Bronchial epithelial cell (primary cell): ENCODE results near the gene MCU. TPM values are rescaled to one million over a fixed set of nuclear protein-coding genes. Genes with fewer than 3 reads are reported as not detected.
"Not testable (repeated sequence)": the region's sequence is repeated elsewhere in the genome, so short reads cannot be mapped to it uniquely, and the experiment has no call there.

Experiments used
- DNase-seq: peaks from one replicate; pipeline ENCODE4 v3.0.0-alpha.2; 2010; ENCODE audit warnings: low read depth
- FAIRE-seq: peaks from 2 replicates; lab custom pipeline; 2011; peaks lifted over from hg19 to GRCh38; lab: Jason Lieb, UNC
- H3K27me3 ChIP-seq: 2 replicates; pipeline ENCODE4 v1.5.1; 2011; ENCODE audit warnings: low read length; ENCODE audit not compliant: control insufficient read depth, insufficient read depth
- H3K36me3 ChIP-seq: 2 replicates; pipeline ENCODE4 v1.5.1; 2011; ENCODE audit warnings: low read length; ENCODE audit not compliant: control insufficient read depth, insufficient read depth
- H3K4me3 ChIP-seq: 2 replicates; pipeline ENCODE4 v1.5.1; 2011; ENCODE audit warnings: mild to moderate bottlenecking, low read depth, low read length, control low read depth
- total RNA-seq: library from RNA; depleted of rRNA; stranded (reverse); fragments of >200 nt; gene quantifications from 2 replicates; pipeline ENCODE4 v1.2.1, GENCODE V29; 2014
- TF ChIP-seq, protein P1 (sequence below): IDR thresholded peaks from 2 replicates; pipeline ENCODE4 v1.5.1; 2011; ENCODE audit warnings: mild to moderate bottlenecking, moderate library complexity, low read length, control low read depth, inconsistent platforms; ENCODE audit not compliant: insufficient read depth, severe bottlenecking

Gene MCU
- total RNA-seq, 1 donor from 2014 or later, result 38.7 TPM

- FAIRE-seq, result no peak
- no peak overlapping the region for H3K4me3 ChIP-seq
These were observed 3.6 kb downstream of the MCU start for GRCh38 chr10:72695496-72695895.

DNA sequence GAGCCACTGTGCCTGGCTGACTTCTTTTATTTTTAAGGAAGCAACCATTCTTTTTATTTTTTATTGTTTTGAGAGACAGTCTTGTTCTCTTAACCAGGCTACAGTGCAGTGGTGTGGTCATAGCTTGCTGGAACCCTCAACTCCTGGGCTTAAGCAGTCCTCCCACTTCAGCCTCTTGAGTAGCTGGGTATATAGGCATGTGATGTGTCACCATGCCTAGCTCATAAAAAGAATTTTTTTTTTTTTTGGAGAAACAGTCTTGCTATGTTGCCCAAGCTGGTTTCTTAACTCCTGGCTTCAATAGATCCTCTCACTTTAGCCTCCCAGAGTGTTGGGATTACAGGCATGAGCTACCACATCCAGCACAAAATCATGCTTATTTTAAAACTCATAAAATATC, 5.8 kb downstream of the MCU start:
- FAIRE-seq (no peak), DNase-seq (no peak)
- H3K4me3 ChIP-seq, result no peak overlapping the region
- TF ChIP-seq, protein P1, sequence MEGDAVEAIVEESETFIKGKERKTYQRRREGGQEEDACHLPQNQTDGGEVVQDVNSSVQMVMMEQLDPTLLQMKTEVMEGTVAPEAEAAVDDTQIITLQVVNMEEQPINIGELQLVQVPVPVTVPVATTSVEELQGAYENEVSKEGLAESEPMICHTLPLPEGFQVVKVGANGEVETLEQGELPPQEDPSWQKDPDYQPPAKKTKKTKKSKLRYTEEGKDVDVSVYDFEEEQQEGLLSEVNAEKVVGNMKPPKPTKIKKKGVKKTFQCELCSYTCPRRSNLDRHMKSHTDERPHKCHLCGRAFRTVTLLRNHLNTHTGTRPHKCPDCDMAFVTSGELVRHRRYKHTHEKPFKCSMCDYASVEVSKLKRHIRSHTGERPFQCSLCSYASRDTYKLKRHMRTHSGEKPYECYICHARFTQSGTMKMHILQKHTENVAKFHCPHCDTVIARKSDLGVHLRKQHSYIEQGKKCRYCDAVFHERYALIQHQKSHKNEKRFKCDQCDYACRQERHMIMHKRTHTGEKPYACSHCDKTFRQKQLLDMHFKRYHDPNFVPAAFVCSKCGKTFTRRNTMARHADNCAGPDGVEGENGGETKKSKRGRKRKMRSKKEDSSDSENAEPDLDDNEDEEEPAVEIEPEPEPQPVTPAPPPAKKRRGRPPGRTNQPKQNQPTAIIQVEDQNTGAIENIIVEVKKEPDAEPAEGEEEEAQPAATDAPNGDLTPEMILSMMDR, result no peak
- no peaks in the 10 kb centered on the region for H3K36me3 ChIP-seq
- H3K27me3 ChIP-seq, result no peaks in the 10 kb centered on the region

More at GRCh38 chr10:72695496-72695895, 3.6 kb downstream of the MCU start:
- Histone ChIP-seq H3K36me3 (no peaks in the 10 kb centered on the region), H3K27me3 (no peaks in the 10 kb centered on the region)
- TF ChIP-seq, protein P1, result no peak
- no peak for DNase-seq

DNA sequence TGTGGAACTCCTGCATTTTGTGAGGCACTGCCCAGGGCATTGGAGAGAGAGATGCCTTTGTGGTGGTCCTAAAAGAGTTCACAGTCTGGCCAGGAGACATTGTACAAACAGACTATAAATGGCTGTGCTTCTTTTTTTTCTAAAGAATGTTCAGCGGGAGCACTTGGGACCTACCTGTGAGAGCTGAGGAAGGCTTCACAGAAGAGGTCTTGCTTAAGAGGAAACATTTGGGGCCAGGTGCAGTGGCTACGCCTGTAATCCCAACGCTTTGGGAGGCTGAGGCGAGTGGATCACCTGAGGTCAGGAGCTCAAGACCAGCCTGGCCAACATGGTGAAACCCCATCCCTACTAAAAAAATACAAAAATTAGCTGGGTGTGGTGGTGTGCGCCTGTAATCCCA, 10.5 kb downstream of the MCU start:
- not testable (repeated sequence) for H3K27me3 ChIP-seq, H3K36me3 ChIP-seq, H3K4me3 ChIP-seq, FAIRE-seq, DNase-seq

GRCh38 chr10:72702868-72703581, 11.1 kb downstream of the MCU start:
- TF ChIP-seq, protein P1, result no peak
- FAIRE-seq (no peak), DNase-seq (no peak)
- no peaks in the 10 kb centered on the region for H3K36me3 ChIP-seq
- H3K27me3 ChIP-seq, result no peaks in the 10 kb centered on the region
- H3K4me3 ChIP-seq, result no peak overlapping the region

DNA sequence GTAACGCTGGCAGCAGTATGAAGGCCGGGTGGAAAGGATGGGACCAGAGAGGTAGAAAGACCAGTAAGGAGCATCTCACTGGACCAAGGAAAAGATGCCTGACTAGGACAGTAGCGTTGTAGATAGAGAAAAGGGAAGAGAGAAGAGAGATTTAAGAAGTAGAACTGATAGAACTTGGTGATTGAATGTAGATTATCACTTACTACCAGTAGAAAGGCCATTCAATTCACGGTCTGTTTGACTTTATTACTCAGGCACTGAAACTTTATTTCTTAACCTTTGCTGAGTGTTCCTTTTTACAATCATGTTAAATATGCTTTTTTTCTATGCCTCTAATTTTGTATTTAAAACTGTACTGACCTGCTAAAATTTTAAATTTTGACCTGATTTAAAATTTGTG, 12.2 kb downstream of the MCU start:
- Histone ChIP-seq H3K27me3 (no peaks in the 10 kb centered on the region), H3K4me3 (no peak overlapping the region), H3K36me3 (no peaks in the 10 kb centered on the region)
- DNase-seq (no peak), FAIRE-seq (no peak)
- TF ChIP-seq, protein P1, result no peak

DNA sequence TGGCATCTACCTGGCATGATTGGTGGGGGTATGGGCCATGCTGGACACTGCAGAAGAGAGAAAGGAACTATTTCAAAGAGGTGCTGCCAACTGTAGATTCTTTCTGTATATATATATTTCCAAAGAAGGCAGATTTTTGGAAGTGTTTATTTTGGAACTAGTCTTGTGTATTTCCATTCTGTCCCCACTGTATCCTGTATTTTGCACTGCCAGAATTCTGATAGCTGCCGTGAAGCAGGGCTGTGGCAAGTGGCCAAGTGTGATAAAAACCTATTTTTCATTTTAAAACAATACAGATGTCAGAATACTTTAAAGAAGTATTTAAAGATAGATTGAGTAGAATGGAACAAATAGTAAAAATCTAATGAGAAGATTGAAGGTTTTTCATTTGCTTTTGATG, 17.1 kb downstream of the MCU start:
- H3K27me3 ChIP-seq, result no peaks in the 10 kb centered on the region
- no peaks in the 10 kb centered on the region for H3K36me3 ChIP-seq
- DNase-seq (no peak), FAIRE-seq (no peak)
- no peak overlapping the region for H3K4me3 ChIP-seq
- TF ChIP-seq, protein P1, result no peak
